ENCODE data around the gene OR7A17. TPM values are rescaled to one million over a fixed set of nuclear protein-coding genes. Genes with fewer than 3 reads are reported as not detected.

OR7A17 gene
- total and polyA plus RNA-seq, 2 of the 13 experiments (the other 11 are each of a cell fraction or from before 2014, with no cell fraction given): not detected

DNA sequence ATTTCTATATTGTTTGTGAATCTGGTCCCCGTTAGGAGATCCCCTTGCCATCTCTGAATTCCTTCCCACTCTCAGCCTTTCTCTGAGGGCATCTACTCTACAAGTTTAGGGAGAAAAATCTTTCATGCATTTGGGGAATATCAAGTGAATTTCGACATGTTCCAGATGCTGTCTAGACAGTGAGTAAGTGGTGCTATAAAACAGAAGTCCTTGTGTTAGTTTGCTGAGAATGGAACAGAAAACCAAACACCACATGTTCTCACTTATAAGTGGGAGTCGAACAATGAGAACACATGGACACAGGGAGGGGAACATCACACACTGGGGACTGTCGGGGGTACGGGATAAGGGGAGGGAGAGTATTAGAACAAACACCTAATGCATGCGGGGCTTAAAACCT lies 42.4 kb downstream of the OR7A17 start (continued):
- TF ChIP-seq, protein P1, sequence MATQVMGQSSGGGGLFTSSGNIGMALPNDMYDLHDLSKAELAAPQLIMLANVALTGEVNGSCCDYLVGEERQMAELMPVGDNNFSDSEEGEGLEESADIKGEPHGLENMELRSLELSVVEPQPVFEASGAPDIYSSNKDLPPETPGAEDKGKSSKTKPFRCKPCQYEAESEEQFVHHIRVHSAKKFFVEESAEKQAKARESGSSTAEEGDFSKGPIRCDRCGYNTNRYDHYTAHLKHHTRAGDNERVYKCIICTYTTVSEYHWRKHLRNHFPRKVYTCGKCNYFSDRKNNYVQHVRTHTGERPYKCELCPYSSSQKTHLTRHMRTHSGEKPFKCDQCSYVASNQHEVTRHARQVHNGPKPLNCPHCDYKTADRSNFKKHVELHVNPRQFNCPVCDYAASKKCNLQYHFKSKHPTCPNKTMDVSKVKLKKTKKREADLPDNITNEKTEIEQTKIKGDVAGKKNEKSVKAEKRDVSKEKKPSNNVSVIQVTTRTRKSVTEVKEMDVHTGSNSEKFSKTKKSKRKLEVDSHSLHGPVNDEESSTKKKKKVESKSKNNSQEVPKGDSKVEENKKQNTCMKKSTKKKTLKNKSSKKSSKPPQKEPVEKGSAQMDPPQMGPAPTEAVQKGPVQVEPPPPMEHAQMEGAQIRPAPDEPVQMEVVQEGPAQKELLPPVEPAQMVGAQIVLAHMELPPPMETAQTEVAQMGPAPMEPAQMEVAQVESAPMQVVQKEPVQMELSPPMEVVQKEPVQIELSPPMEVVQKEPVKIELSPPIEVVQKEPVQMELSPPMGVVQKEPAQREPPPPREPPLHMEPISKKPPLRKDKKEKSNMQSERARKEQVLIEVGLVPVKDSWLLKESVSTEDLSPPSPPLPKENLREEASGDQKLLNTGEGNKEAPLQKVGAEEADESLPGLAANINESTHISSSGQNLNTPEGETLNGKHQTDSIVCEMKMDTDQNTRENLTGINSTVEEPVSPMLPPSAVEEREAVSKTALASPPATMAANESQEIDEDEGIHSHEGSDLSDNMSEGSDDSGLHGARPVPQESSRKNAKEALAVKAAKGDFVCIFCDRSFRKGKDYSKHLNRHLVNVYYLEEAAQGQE (IDR thresholded peaks at IDR 0.05; ENCODE audit: borderline replicate concordance in 1 of 2, low read depth in 1 of 2, low read length in 2 of 2): no peak

DNA sequence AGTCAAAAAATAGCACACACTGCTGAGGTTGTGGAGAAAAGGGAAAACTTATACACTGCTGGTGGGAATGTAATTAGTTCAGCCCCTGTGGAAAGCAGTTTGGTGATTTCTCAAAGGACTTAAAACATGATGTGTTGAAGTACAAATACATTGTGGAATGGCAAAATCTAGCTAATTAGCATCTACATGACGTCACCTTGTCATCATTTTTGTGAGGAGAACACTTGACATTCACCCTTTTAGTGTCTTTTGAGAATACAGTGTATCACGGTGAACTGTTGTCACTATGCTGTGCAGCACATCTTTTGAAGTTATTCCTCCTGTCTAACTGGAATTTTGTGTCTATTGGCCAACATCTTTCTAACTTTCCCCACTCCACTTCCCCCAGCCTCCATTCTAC lies 42.8 kb downstream of the OR7A17 start:
- 32% methylated on average over 2 of the region's 2 CpGs for WGBS (ENCODE audit: low lambda C conversion rate)
- no TSS peak for BruUV-seq (replicated peaks)
- ATAC-seq: no peak
- TF ChIP-seq ADNP (CRISPR knock-in tag; IDR thresholded peaks at IDR 0.05) (no peak), CREB1 (IDR thresholded peaks at IDR 0.05) (peak; percentile 92), CREB1 (CRISPR knock-in tag; IDR thresholded peaks at IDR 0.05) (no peak), ATF7 (IDR thresholded peaks at IDR 0.05) (peak; percentile 97), ATF7 (CRISPR knock-in tag; IDR thresholded peaks at IDR 0.05) (no peak)
- TF ChIP-seq, protein P2, sequence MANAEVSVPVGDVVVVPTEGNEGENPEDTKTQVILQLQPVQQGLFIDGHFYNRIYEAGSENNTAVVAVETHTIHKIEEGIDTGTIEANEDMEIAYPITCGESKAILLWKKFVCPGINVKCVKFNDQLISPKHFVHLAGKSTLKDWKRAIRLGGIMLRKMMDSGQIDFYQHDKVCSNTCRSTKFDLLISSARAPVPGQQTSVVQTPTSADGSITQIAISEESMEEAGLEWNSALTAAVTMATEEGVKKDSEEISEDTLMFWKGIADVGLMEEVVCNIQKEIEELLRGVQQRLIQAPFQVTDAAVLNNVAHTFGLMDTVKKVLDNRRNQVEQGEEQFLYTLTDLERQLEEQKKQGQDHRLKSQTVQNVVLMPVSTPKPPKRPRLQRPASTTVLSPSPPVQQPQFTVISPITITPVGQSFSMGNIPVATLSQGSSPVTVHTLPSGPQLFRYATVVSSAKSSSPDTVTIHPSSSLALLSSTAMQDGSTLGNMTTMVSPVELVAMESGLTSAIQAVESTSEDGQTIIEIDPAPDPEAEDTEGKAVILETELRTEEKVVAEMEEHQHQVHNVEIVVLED (CRISPR knock-in tag; IDR thresholded peaks at IDR 0.05; ENCODE audit: borderline replicate concordance): no peak
- TF ChIP-seq, protein P3, sequence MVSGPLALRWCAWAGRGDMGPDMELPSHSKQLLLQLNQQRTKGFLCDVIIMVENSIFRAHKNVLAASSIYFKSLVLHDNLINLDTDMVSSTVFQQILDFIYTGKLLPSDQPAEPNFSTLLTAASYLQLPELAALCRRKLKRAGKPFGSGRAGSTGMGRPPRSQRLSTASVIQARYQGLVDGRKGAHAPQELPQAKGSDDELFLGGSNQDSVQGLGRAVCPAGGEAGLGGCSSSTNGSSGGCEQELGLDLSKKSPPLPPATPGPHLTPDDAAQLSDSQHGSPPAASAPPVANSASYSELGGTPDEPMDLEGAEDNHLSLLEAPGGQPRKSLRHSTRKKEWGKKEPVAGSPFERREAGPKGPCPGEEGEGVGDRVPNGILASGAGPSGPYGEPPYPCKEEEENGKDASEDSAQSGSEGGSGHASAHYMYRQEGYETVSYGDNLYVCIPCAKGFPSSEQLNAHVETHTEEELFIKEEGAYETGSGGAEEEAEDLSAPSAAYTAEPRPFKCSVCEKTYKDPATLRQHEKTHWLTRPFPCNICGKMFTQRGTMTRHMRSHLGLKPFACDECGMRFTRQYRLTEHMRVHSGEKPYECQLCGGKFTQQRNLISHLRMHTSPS (CRISPR knock-in tag; IDR thresholded peaks at IDR 0.05; ENCODE audit: low read depth): no peak
- TF ChIP-seq, protein P4, sequence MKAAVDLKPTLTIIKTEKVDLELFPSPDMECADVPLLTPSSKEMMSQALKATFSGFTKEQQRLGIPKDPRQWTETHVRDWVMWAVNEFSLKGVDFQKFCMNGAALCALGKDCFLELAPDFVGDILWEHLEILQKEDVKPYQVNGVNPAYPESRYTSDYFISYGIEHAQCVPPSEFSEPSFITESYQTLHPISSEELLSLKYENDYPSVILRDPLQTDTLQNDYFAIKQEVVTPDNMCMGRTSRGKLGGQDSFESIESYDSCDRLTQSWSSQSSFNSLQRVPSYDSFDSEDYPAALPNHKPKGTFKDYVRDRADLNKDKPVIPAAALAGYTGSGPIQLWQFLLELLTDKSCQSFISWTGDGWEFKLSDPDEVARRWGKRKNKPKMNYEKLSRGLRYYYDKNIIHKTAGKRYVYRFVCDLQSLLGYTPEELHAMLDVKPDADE (CRISPR knock-in tag; IDR thresholded peaks at IDR 0.05): no peak
- H3K27ac ChIP-seq (ENCODE audit: extremely low read length, insufficient read depth, low read length): no peak overlapping the region
- no peak overlapping the region for H3K4me2 ChIP-seq (ENCODE audit: low read depth, low read length)
- ChIA-PET POLR2A (no interaction called here), CTCF (ENCODE audit: low intra/inter-chr PET ratio, low total read pairs) (no interaction called here)
- no peaks in the 10 kb centered on the region for H3K79me2 ChIP-seq (ENCODE audit: insufficient read depth, low read length)
- H3K36me3 ChIP-seq (replicated peaks in 1 of 2; ENCODE audit: control insufficient read depth in 1 of 2, insufficient read depth in 2 of 2, low read length in 2 of 2): no peaks in the 10 kb centered on the region
- no peak overlapping the region for H3K9ac ChIP-seq (ENCODE audit: insufficient read depth, low read depth, low read length)
- no peaks in the 10 kb centered on the region for H3K9me3 ChIP-seq (ENCODE audit: low read length)
- no peak for DNase-seq (ENCODE audit: low spot score)
- no peaks in the 10 kb centered on the region for H3K4me1 ChIP-seq (ENCODE audit: insufficient read depth, low read length)
- in situ Hi-C loops (cut with HindIII; ENCODE audit: extremely low pct_ligation_motif_present, low pct_unique_long_range_greater_than_20kb) (no loop called here), intact Hi-C loops (cut with micrococcal nuclease; ENCODE audit: unreplicated experiment) (no loop called here)
- no peaks in the 10 kb centered on the region for H4K20me1 ChIP-seq (ENCODE audit: insufficient read depth, low read length)
- no peaks in the 10 kb centered on the region for H3K27me3 ChIP-seq (ENCODE audit: control insufficient read depth in 1 of 2, insufficient read depth in 2 of 2, low read length in 2 of 2)
- H2AFZ ChIP-seq (ENCODE audit: low read length): no peak overlapping the region
- FAIRE-seq: no peak
- H3K4me3 ChIP-seq (replicated peaks in 1 of 3; ENCODE audit: insufficient read depth in 1 of 3, low read depth in 2 of 3, low read length in 3 of 3): no peak overlapping the region
